ENCODE data around the gene RPUSD1.

The RPUSD1 gene

DNA sequence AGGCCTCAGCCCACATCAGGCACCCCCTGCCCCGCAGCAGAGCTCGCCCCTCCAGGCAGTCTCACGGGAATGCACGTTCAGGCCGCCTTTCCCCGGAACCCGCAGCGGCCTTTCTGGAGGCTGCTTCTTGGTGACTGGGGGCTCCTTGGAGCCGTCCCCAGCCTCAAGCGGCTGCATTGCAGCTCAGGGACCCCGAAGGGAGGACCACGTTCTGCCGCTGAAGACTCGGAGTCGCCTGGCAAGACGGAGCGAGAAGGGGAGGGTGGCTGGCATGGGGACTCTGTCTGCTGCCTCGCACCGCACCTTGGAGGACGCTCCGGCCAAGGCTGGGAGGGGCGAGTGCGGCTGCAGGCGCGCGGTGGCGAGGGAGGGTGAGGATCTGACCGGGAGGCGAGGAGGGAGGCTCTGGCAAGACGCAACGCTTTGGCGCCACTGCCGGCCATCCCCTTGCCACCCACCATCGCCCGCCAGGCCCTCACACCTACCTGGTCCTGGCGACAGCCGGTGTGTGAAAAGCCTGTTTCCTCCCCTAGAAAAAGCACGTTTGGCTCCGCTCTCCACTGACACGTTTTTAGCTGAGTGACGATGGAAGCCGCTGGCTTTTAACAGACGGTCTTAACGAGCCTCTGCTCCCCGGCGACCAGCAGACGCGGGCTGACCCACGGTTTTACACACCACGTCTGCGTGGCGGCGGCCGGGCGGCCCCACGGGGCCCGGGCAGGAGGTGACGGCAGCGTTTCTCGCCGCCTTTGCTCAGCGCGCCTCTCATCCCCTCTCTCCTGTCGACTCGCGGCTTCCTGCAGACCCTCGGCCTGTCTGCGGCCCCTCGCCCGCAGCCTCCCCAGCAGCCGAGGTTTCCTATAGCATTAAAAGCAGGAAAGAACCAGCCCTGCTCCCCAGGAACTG lies 29.1 kb upstream of the RPUSD1 start:
- Mint-ChIP-seq H3K27ac (no peak overlapping the region), H3K27me3 (ENCODE audit: low read depth, poor library complexity) (peaks cover 21% of the 10 kb centered on the region), H3K4me1 (peaks cover 21% of the 10 kb centered on the region), H3K4me3 (no peak overlapping the region), H3K36me3 (ENCODE audit: low read depth) (peaks cover 4% of the 10 kb centered on the region), H3K9me3 (peaks cover 7% of the 10 kb centered on the region)
- no peak for DNase-seq
- TF ChIP-seq, protein P1, sequence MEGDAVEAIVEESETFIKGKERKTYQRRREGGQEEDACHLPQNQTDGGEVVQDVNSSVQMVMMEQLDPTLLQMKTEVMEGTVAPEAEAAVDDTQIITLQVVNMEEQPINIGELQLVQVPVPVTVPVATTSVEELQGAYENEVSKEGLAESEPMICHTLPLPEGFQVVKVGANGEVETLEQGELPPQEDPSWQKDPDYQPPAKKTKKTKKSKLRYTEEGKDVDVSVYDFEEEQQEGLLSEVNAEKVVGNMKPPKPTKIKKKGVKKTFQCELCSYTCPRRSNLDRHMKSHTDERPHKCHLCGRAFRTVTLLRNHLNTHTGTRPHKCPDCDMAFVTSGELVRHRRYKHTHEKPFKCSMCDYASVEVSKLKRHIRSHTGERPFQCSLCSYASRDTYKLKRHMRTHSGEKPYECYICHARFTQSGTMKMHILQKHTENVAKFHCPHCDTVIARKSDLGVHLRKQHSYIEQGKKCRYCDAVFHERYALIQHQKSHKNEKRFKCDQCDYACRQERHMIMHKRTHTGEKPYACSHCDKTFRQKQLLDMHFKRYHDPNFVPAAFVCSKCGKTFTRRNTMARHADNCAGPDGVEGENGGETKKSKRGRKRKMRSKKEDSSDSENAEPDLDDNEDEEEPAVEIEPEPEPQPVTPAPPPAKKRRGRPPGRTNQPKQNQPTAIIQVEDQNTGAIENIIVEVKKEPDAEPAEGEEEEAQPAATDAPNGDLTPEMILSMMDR (IDR thresholded peaks at IDR 0.05): no peak

DNA sequence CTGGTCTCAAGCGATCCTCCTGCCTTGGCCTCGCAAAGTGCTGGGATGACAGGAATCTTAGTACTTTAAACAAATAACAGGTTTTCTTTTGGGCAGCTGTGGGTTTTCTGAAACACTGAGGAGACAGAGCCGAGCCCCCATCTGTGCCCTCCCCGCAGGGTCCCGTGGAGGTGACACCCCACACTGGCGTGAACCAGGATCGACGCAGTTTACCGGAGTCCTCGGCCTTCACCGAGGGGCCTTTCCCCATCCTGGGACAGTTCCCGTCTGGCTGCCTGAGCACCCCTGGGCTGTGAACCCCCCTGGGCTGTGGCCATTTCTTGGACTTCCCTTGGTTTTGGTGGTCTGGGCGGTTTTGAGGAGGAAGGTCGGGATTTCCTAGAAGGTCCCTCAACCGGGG lies 27.7 kb upstream of the RPUSD1 start:
- Mint-ChIP-seq H3K9me3 (peaks cover 14% of the 10 kb centered on the region), H3K36me3 (ENCODE audit: low read depth) (peaks cover 8% of the 10 kb centered on the region), H3K4me1 (peaks cover 16% of the 10 kb centered on the region), H3K27me3 (ENCODE audit: low read depth, poor library complexity) (peaks cover 31% of the 10 kb centered on the region), H3K4me3 (no peak overlapping the region), H3K27ac (no peak overlapping the region)
- no peak for DNase-seq
- TF ChIP-seq, protein P1 (IDR thresholded peaks at IDR 0.05): no peak

GRCh38 chr16:814974-815373 lies 26.8 kb upstream of the RPUSD1 start:
- Mint-ChIP-seq H3K9me3 (peaks cover 21% of the 10 kb centered on the region), H3K36me3 (ENCODE audit: low read depth) (peaks cover 8% of the 10 kb centered on the region), H3K4me1 (peaks cover 16% of the 10 kb centered on the region), H3K27ac (no peak overlapping the region), H3K4me3 (no peak overlapping the region), H3K27me3 (ENCODE audit: low read depth, poor library complexity) (peaks cover 35% of the 10 kb centered on the region)
- no peak for DNase-seq
- TF ChIP-seq, protein P1 (IDR thresholded peaks at IDR 0.05): no peak

DNA sequence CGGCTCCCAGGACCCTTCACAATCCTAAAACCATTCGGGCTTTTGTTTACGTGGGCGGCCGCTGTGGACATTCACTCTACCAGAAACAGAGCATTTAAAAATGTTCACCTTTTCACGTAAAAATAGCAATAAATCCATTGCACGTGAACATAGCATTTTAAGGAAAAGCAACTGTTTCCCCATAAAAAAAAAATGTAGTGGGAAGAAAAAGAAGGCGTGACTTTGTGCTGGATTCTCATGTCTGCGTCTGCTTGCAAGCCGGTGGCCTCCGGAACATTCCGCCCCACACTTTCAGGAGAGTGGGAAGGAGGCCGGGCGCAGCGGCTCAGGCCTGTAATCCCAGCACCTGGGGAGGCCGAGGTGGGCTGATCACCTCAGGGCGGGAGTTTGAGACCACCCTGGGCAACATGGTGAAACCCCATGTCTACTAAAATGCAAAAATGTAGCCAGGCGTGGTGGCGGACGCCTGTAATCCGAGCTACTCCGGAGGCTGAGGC lies 25.8 kb upstream of the RPUSD1 start:
- H3K9me3 Mint-ChIP-seq: peaks cover 30% of the 10 kb centered on the region
- H3K27ac Mint-ChIP-seq: no peak overlapping the region
- H3K27me3 Mint-ChIP-seq (ENCODE audit: low read depth, poor library complexity): peaks cover 45% of the 10 kb centered on the region
- H3K4me1 Mint-ChIP-seq: peaks cover 14% of the 10 kb centered on the region
- H3K4me3 Mint-ChIP-seq: no peak overlapping the region
- H3K36me3 Mint-ChIP-seq (ENCODE audit: low read depth): peaks cover 14% of the 10 kb centered on the region
- DNase-seq: no peak
- TF ChIP-seq, protein P1 (IDR thresholded peaks at IDR 0.05): no peak

DNA sequence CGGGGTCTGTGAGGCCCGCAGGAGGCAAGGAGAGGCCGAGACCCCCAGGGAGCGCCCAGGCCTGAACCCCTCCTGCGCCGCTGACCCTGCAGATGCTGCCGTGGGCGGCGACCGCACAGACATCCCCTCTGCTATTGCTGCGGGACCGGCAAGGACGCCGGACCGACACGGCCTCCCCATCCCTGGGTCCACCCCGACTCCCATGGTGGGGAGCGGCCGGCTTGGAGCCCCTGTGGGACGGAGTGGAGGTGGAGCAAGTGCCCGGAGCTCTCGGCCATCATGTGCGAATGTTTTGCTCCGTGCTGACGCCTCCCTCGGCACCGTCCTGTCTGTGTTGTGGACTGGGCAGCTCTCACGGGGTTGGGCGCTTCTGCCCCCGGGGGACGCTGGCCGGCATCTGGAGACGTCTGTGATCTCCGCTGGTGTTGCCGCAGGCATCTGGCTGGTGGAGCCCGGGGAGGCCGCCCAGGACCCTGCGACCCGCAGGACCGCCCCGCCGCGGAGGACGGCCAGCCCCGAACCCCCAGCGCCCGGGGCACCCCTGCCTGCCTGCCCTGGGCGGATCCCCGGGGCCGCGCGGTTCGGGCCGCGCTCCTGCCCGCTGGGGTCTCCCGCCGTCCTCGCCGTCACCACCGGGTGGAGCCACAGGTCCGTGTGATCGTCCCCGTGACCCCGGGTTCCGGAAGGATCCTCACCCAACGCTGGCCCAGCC lies 25.2 kb upstream of the RPUSD1 start:
- H3K9me3 Mint-ChIP-seq: peaks cover 36% of the 10 kb centered on the region
- no peak overlapping the region for H3K4me3 Mint-ChIP-seq
- TF ChIP-seq, protein P1 (IDR thresholded peaks at IDR 0.05): peak; percentile 70
- peaks cover 18% of the 10 kb centered on the region for H3K4me1 Mint-ChIP-seq
- no peak overlapping the region for H3K27ac Mint-ChIP-seq
- H3K36me3 Mint-ChIP-seq (ENCODE audit: low read depth): peaks cover 14% of the 10 kb centered on the region
- peaks cover 51% of the 10 kb centered on the region for H3K27me3 Mint-ChIP-seq (ENCODE audit: low read depth, poor library complexity)
- peak; percentile 81 for DNase-seq

Data from nephron progenitor cell (in vitro differentiated cells).